Measurements from ENCODE around the gene SYT17.

DNA sequence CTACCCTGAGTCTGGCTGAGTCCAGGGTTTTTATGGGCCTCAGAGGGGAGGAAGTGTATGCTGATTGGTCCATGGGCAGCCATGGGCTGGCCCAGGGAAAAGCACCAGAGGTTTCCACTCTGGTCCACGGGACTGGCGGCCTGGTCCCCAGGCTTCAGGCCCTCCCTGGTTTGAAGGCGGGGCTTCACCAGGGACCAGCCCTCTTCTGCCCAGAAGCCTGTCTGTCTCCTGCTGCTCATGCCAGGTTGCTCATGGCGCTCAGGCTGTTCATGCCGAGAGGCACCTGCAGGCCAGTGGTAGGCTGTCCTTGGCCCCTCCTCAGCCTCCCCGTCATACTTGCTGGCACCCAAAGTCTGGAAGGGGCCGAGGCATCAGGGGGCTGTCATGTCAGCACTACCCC lies 72.5 kb downstream of the SYT17 start:
- no peak for TF ChIP-seq EZH2 (IDR thresholded peaks at IDR 0.05; ENCODE audit: low read length)
- TF ChIP-seq, protein P1, sequence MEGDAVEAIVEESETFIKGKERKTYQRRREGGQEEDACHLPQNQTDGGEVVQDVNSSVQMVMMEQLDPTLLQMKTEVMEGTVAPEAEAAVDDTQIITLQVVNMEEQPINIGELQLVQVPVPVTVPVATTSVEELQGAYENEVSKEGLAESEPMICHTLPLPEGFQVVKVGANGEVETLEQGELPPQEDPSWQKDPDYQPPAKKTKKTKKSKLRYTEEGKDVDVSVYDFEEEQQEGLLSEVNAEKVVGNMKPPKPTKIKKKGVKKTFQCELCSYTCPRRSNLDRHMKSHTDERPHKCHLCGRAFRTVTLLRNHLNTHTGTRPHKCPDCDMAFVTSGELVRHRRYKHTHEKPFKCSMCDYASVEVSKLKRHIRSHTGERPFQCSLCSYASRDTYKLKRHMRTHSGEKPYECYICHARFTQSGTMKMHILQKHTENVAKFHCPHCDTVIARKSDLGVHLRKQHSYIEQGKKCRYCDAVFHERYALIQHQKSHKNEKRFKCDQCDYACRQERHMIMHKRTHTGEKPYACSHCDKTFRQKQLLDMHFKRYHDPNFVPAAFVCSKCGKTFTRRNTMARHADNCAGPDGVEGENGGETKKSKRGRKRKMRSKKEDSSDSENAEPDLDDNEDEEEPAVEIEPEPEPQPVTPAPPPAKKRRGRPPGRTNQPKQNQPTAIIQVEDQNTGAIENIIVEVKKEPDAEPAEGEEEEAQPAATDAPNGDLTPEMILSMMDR (optimal IDR thresholded peaks at IDR 0.05 in 1 of 3, IDR thresholded peaks at IDR 0.05 in 1 of 3, conservative IDR thresholded peaks at IDR 0.05 in 1 of 3; ENCODE audit: extremely low read depth in 1 of 3, insufficient read depth in 2 of 3, low read length in 3 of 3), result no peak
